Bone marrow (tissue), 2 donors: ENCODE results near the gene NANOS3.
"Not testable (repeated sequence)": the region's sequence is repeated elsewhere in the genome, so short reads cannot be mapped to it uniquely, and the experiment has no call there.

Experiments used
- DNase-seq, 2 donors: peaks; one replicate each; lab custom pipeline; 2025; lab: John Stamatoyannopoulos, UW

The NANOS3 gene

GRCh38 chr19:13843104-13843921 is 33.6 kb upstream of the NANOS3 start:
- DNase-seq: no peak

GRCh38 chr19:13844130-13844631 is 32.8 kb upstream of the NANOS3 start:
- no peak for DNase-seq

GRCh38 chr19:13846557-13847406 is 30.2 kb upstream of the NANOS3 start:
- DNase-seq: peak; percentile 92 to 100

- peak; percentile 87 to 96 for DNase-seq
These were observed 29.3 kb upstream of the NANOS3 start for GRCh38 chr19:13847407-13848339.

- DNase-seq: no peak
These were observed 28.6 kb upstream of the NANOS3 start for GRCh38 chr19:13848340-13848677.

- no peak for DNase-seq
These were observed 27.9 kb upstream of the NANOS3 start for GRCh38 chr19:13848798-13849676.

GRCh38 chr19:13849991-13850909 is 26.7 kb upstream of the NANOS3 start:
- DNase-seq: peak in 1 of 2 donors; percentile 66

GRCh38 chr19:13850910-13851733 is 25.8 kb upstream of the NANOS3 start:
- peak; percentile 70 to 88 for DNase-seq

- not testable (repeated sequence) for DNase-seq
These were observed 25.2 kb upstream of the NANOS3 start for GRCh38 chr19:13851734-13852114.

GRCh38 chr19:13852171-13852707 is 24.7 kb upstream of the NANOS3 start:
- not testable (repeated sequence) for DNase-seq

GRCh38 chr19:13856497-13856896 is 20.4 kb upstream of the NANOS3 start:
- no peak for DNase-seq

GRCh38 chr19:13859361-13859880 is 17.5 kb upstream of the NANOS3 start:
- peak in 1 of 2 donors; percentile 26 for DNase-seq

- DNase-seq: no peak
These were observed 16.1 kb upstream of the NANOS3 start for GRCh38 chr19:13860679-13861391.

- DNase-seq: peak; percentile 67 to 86
These were observed 15.6 kb upstream of the NANOS3 start for GRCh38 chr19:13861392-13861713.

- DNase-seq: peak; percentile 88 to 89
These were observed 15.0 kb upstream of the NANOS3 start for GRCh38 chr19:13861714-13862531.

- no peak for DNase-seq
These were observed 12.8 kb upstream of the NANOS3 start for GRCh38 chr19:13864046-13864666.
